Smooth muscle cell (in vitro differentiated cells): ENCODE data around the gene NDC1. TPM values are rescaled to one million over a fixed set of nuclear protein-coding genes. Genes with fewer than 3 reads are reported as not detected.

Experiments
- DNase-seq: peaks from one replicate; lab custom pipeline; 2025; ENCODE audit not compliant: unreplicated experiment; lab: John Stamatoyannopoulos, UW
- H2AFZ ChIP-seq: fragments of 200-600 bp; sonication (generic); 2 replicates; pipeline ENCODE4 v1.6.0; 2016; ENCODE audit warnings: antibody characterized with exemption, low read depth, mild to moderate bottlenecking
- H3F3A ChIP-seq: fragments of 200-600 bp; sonication (generic); 2 replicates; pipeline ENCODE4 v1.6.0; 2017; ENCODE audit warnings: antibody characterized with exemption, low read depth
- H3K27ac ChIP-seq: fragments of 200-600 bp; sonication (generic); 2 replicates; pipeline ENCODE4 v1.5.1; 2016; ENCODE audit warnings: low read depth, mild to moderate bottlenecking
- H3K27me3 ChIP-seq: fragments of 200-600 bp; sonication (generic); 2 replicates; pipeline ENCODE4 v1.6.1; 2016; ENCODE audit warnings: low read depth, mild to moderate bottlenecking
- H3K36me3 ChIP-seq: fragments of 200-600 bp; sonication (generic); 2 replicates; pipeline ENCODE4 v1.5.1; 2016; ENCODE audit warnings: low read depth
- H3K4me1 ChIP-seq: fragments of 200-600 bp; sonication (generic); 2 replicates; pipeline ENCODE4 v1.5.1; 2016; ENCODE audit warnings: low read depth
- H3K4me2 ChIP-seq: fragments of 200-600 bp; sonication (generic); 2 replicates; pipeline ENCODE4 v1.6.0; 2016; ENCODE audit warnings: mild to moderate bottlenecking
- H3K4me3 ChIP-seq: fragments of 200-600 bp; sonication (generic); 2 replicates; pipeline ENCODE4 v1.5.1; 2016; ENCODE audit warnings: mild to moderate bottlenecking
- H3K79me2 ChIP-seq: fragments of 200-600 bp; sonication (generic); 2 replicates; pipeline ENCODE4 v1.6.0; 2016; ENCODE audit warnings: low read depth, mild to moderate bottlenecking
- H3K9ac ChIP-seq: fragments of 200-600 bp; sonication (generic); 2 replicates; pipeline ENCODE4 v1.6.0; 2016; ENCODE audit warnings: low read depth
- H3K9me3 ChIP-seq: fragments of 200-600 bp; sonication (generic); replicated peaks from 2 replicates; pipeline ENCODE4 v1.5.1; 2016; ENCODE audit warnings: low read depth
- H4K20me1 ChIP-seq: fragments of 200-600 bp; sonication (generic); 2 replicates; pipeline ENCODE4 v1.6.0; 2016; ENCODE audit warnings: low read depth
- CTCF ChIP-seq: fragments of 200-600 bp; sonication (generic); IDR thresholded peaks from 2 replicates; pipeline ENCODE4 v1.5.1; 2017; ENCODE audit warnings: borderline replicate concordance, mild to moderate bottlenecking, antibody characterized with exemption; ENCODE audit not compliant: insufficient read depth, poor library complexity, severe bottlenecking
- WGBS: methylation state at CpG from one replicate; pipeline ENCODE4 v1.1.7; 2016; ENCODE audit warnings: low lambda C conversion rate; 5-methylcytosine and 5-hydroxymethylcytosine counted together
- polyA plus RNA-seq: library from polyadenylated mRNA; unstranded; fragments of >200 nt; fragmentation: Nextera tagmentation; extraction: Ambion mirVana; gene quantifications from 2 replicates; pipeline ENCODE4 v1.2.1, GENCODE V29; 2016
- total RNA-seq: library from RNA; depleted of rRNA; stranded (reverse); fragments of >200 nt; gene quantifications from 2 replicates; pipeline ENCODE4 v1.2.3, GENCODE V29; 2014

NDC1 gene
- total and polyA plus RNA-seq, 2 experiments from 2014 or later: 5.5 to 20.2 TPM

- no peak for DNase-seq
- Histone ChIP-seq H3K4me3 (no peak overlapping the region), H3K79me2 (peaks cover 5% of the 10 kb centered on the region), H3K9me3 (no peaks in the 10 kb centered on the region), H3K9ac (no peak overlapping the region), H3K27me3 (no peaks in the 10 kb centered on the region), H3K4me2 (no peak overlapping the region), H3F3A (no peaks in the 10 kb centered on the region), H2AFZ (no peak overlapping the region), H3K27ac (no peak overlapping the region), H4K20me1 (no peaks in the 10 kb centered on the region), H3K4me1 (peaks cover 10% of the 10 kb centered on the region), H3K36me3 (no peaks in the 10 kb centered on the region)
- 90% methylated on average over 1 of the region's 1 CpG for WGBS
- no peak for TF ChIP-seq CTCF
Observed at GRCh38 chr1:53728196-53728595, 109.9 kb downstream of the NDC1 start.

- WGBS: 95% methylated on average over 7 of the region's 7 CpGs
- Histone ChIP-seq H3K79me2 (peaks cover 5% of the 10 kb centered on the region), H3K27ac (no peak overlapping the region), H3K27me3 (no peaks in the 10 kb centered on the region), H3K9me3 (no peaks in the 10 kb centered on the region), H3K9ac (no peak overlapping the region), H3K4me1 (peaks cover 9% of the 10 kb centered on the region), H3K36me3 (no peaks in the 10 kb centered on the region), H4K20me1 (no peaks in the 10 kb centered on the region), H3F3A (no peaks in the 10 kb centered on the region), H2AFZ (no peak overlapping the region), H3K4me3 (no peak overlapping the region), H3K4me2 (no peak overlapping the region)
- no peak for TF ChIP-seq CTCF
- DNase-seq: no peak
Observed at GRCh38 chr1:53727461-53728092, 110.5 kb downstream of the NDC1 start.

GRCh38 chr1:53726009-53726600 is 112.0 kb downstream of the NDC1 start:
- Histone ChIP-seq H3K4me1 (peaks cover 9% of the 10 kb centered on the region), H3K4me2 (no peak overlapping the region), H3K27ac (no peak overlapping the region), H3F3A (no peaks in the 10 kb centered on the region), H3K36me3 (no peaks in the 10 kb centered on the region), H4K20me1 (no peaks in the 10 kb centered on the region), H3K4me3 (no peak overlapping the region), H3K27me3 (no peaks in the 10 kb centered on the region), H3K9me3 (no peaks in the 10 kb centered on the region), H3K9ac (no peak overlapping the region), H3K79me2 (peaks cover 5% of the 10 kb centered on the region), H2AFZ (no peak overlapping the region)
- no peak for TF ChIP-seq CTCF
- WGBS: 95% methylated on average over 8 of the region's 8 CpGs
- DNase-seq: no peak

- Histone ChIP-seq H3K27me3 (no peaks in the 10 kb centered on the region), H3K79me2 (peaks cover 5% of the 10 kb centered on the region), H3K4me1 (peaks cover 9% of the 10 kb centered on the region), H3K4me2 (no peak overlapping the region), H3K27ac (peak overlapping the region; percentile 23), H3F3A (no peaks in the 10 kb centered on the region), H4K20me1 (no peaks in the 10 kb centered on the region), H3K9ac (no peak overlapping the region), H2AFZ (no peak overlapping the region), H3K9me3 (no peaks in the 10 kb centered on the region), H3K4me3 (no peak overlapping the region), H3K36me3 (no peaks in the 10 kb centered on the region)
- 35% methylated on average over 6 of the region's 6 CpGs for WGBS
- DNase-seq: no peak
- TF ChIP-seq CTCF: peak; percentile 12
Observed at GRCh38 chr1:53725238-53725689, 112.8 kb downstream of the NDC1 start.
